Endodermal cell (in vitro differentiated cells): ENCODE measurements around the gene NFYA. TPM values are rescaled to one million over a fixed set of nuclear protein-coding genes. Genes with fewer than 3 reads are reported as not detected.

ENCODE experiments used
- DNase-seq: peaks from one replicate; pipeline ENCODE4 v3.0.0-alpha.2; 2017
- H3K27ac ChIP-seq: 2 replicates; pipeline ENCODE4 v1.5.1; 2013; ENCODE audit warnings: mild to moderate bottlenecking, low read depth, low read length, moderate library complexity
- H3K27me3 ChIP-seq: 2 replicates; pipeline ENCODE4 v1.6.1; 2013; ENCODE audit warnings: mild to moderate bottlenecking, low read length, moderate library complexity; ENCODE audit not compliant: insufficient read depth, control insufficient read depth, poor library complexity, severe bottlenecking
- H3K36me3 ChIP-seq: 2 replicates; pipeline ENCODE4 v1.7.0; 2013; ENCODE audit warnings: mild to moderate bottlenecking, low read length, moderate library complexity; ENCODE audit not compliant: control insufficient read depth, insufficient read depth
- H3K4me1 ChIP-seq: one replicate; pipeline ENCODE4 v1.7.0; 2013; ENCODE audit warnings: low read length; ENCODE audit not compliant: control insufficient read depth, insufficient read depth
- H3K4me3 ChIP-seq: 2 replicates; pipeline ENCODE4 v1.5.1; 2013; ENCODE audit warnings: mild to moderate bottlenecking, low read length, moderate library complexity
- H3K9ac ChIP-seq: 2 replicates; pipeline ENCODE4 v1.6.1; 2013; ENCODE audit warnings: mild to moderate bottlenecking, low read length, moderate library complexity; ENCODE audit not compliant: poor library complexity, severe bottlenecking; ENCODE audit errors: extremely low read depth
- H3K9me3 ChIP-seq: 2 replicates; pipeline ENCODE4 v1.6.1; 2013; ENCODE audit warnings: mild to moderate bottlenecking, low read length, moderate library complexity; ENCODE audit not compliant: control insufficient read depth
- H3K27ac Mint-ChIP-seq: 2 replicates; pipeline ENCODE4 v1.8.0; 2020; ENCODE audit warnings: mixed read lengths
- H3K27me3 Mint-ChIP-seq: 2 replicates; pipeline ENCODE4 v1.8.0; 2021; ENCODE audit warnings: mild to moderate bottlenecking, mixed read lengths; ENCODE audit not compliant: insufficient read depth
- H3K36me3 Mint-ChIP-seq: 2 replicates; pipeline ENCODE4 v1.8.0; 2020; ENCODE audit warnings: low read depth, mixed read lengths
- H3K4me1 Mint-ChIP-seq: 2 replicates; pipeline ENCODE4 v1.8.0; 2020; ENCODE audit warnings: mixed read lengths
- H3K4me3 Mint-ChIP-seq: 2 replicates; pipeline ENCODE4 v1.8.0; 2020; ENCODE audit warnings: mild to moderate bottlenecking, moderate library complexity, mixed read lengths
- H3K9me3 Mint-ChIP-seq: 2 replicates; pipeline ENCODE4 v1.8.0; 2020; ENCODE audit warnings: mild to moderate bottlenecking, mixed read lengths
- WGBS, 2 experiments: methylation state at CpG; one replicate each; pipeline versions ENCODE4 v1.1.5 to v1.1.7; 2013; ENCODE audit warnings: missing lambda C conversion rate in 2 of 2, mixed read lengths in 1 of 2; ENCODE audit not compliant: insufficient coverage in 1 of 2, insufficient read length in 1 of 2; 5-methylcytosine and 5-hydroxymethylcytosine counted together
- total RNA-seq, 2 donors: library from RNA; stranded (reverse); fragmentation: NEBNext Ultra II Directional in 1 of 2; extraction: Animal tissue kit (Norgen Biotek cat#: 25700) in 1 of 2; gene quantifications; 2 replicates in 1 of 2; 3 replicates in 1 of 2; pipeline ENCODE4 v1.2.1, GENCODE V29; 2021
- TF ChIP-seq, protein P1 (sequence below): fragments of 200-600 bp; sonication (generic); conservative IDR thresholded peaks from 2 replicates; pipeline ENCODE4 v1.5.0; 2021; ENCODE audit warnings: antibody characterized with exemption, mild to moderate bottlenecking

NFYA gene
- total RNA-seq, 2 donors from 2014 or later: 44.8 to 45.8 TPM

- Mint-ChIP-seq H3K27ac (no peak overlapping the region), H3K9me3 (no peaks in the 10 kb centered on the region), H3K27me3 (no peaks in the 10 kb centered on the region), H3K36me3 (peaks cover 10% of the 10 kb centered on the region), H3K4me3 (no peak overlapping the region), H3K4me1 (no peaks in the 10 kb centered on the region)
- Histone ChIP-seq H3K27me3 (no peaks in the 10 kb centered on the region), H3K9me3 (no peaks in the 10 kb centered on the region), H3K27ac (no peak overlapping the region), H3K4me1 (no peaks in the 10 kb centered on the region), H3K4me3 (no peak overlapping the region), H3K9ac (no peak overlapping the region), H3K36me3 (no peaks in the 10 kb centered on the region)
- 85 to 100% methylated on average over 1 of the region's 1 CpG for WGBS, 2 experiments
- TF ChIP-seq, protein P1, sequence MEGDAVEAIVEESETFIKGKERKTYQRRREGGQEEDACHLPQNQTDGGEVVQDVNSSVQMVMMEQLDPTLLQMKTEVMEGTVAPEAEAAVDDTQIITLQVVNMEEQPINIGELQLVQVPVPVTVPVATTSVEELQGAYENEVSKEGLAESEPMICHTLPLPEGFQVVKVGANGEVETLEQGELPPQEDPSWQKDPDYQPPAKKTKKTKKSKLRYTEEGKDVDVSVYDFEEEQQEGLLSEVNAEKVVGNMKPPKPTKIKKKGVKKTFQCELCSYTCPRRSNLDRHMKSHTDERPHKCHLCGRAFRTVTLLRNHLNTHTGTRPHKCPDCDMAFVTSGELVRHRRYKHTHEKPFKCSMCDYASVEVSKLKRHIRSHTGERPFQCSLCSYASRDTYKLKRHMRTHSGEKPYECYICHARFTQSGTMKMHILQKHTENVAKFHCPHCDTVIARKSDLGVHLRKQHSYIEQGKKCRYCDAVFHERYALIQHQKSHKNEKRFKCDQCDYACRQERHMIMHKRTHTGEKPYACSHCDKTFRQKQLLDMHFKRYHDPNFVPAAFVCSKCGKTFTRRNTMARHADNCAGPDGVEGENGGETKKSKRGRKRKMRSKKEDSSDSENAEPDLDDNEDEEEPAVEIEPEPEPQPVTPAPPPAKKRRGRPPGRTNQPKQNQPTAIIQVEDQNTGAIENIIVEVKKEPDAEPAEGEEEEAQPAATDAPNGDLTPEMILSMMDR: no peak
- no peak for DNase-seq
Measured at GRCh38 chr6:41122373-41122772, 49.6 kb downstream of the NFYA start.

GRCh38 chr6:41122918-41123317 is 50.1 kb downstream of the NFYA start:
- no peak overlapping the region for H3K9ac ChIP-seq
- H3K9me3 ChIP-seq: no peaks in the 10 kb centered on the region
- TF ChIP-seq, protein P1: no peak
- no peaks in the 10 kb centered on the region for H3K27me3 ChIP-seq
- no peak overlapping the region for H3K27ac ChIP-seq
- peaks cover 11% of the 10 kb centered on the region for H3K36me3 Mint-ChIP-seq
- no peaks in the 10 kb centered on the region for H3K4me1 ChIP-seq
- no peaks in the 10 kb centered on the region for H3K4me1 Mint-ChIP-seq
- H3K9me3 Mint-ChIP-seq: peaks cover 1% of the 10 kb centered on the region
- no peaks in the 10 kb centered on the region for H3K27me3 Mint-ChIP-seq
- DNase-seq: no peak
- H3K4me3 Mint-ChIP-seq: no peak overlapping the region
- no peak overlapping the region for H3K27ac Mint-ChIP-seq
- WGBS, 2 experiments: 91% methylated on average over 1 of the region's 1 CpG; no CpG with 5 or more reads in 1 of the 2 experiments
- H3K4me3 ChIP-seq: no peak overlapping the region
- H3K36me3 ChIP-seq: no peaks in the 10 kb centered on the region

- no peak overlapping the region for H3K4me3 Mint-ChIP-seq
- Histone ChIP-seq H3K36me3 (no peaks in the 10 kb centered on the region), H3K4me1 (no peaks in the 10 kb centered on the region), H3K27me3 (no peaks in the 10 kb centered on the region), H3K9me3 (no peaks in the 10 kb centered on the region), H3K27ac (no peak overlapping the region), H3K4me3 (no peak overlapping the region), H3K9ac (no peak overlapping the region)
- TF ChIP-seq, protein P1: no peak
- peaks cover 13% of the 10 kb centered on the region for H3K36me3 Mint-ChIP-seq
- no peaks in the 10 kb centered on the region for H3K4me1 Mint-ChIP-seq
- no peaks in the 10 kb centered on the region for H3K27me3 Mint-ChIP-seq
- H3K9me3 Mint-ChIP-seq: peaks cover 8% of the 10 kb centered on the region
- no peak for DNase-seq
- no peak overlapping the region for H3K27ac Mint-ChIP-seq
- WGBS, 2 experiments: 100% methylated on average over 2 of the region's 3 CpGs; no CpG with 5 or more reads in 1 of the 2 experiments
Measured at GRCh38 chr6:41125282-41125681, 52.5 kb downstream of the NFYA start.
